CD4-positive, alpha-beta T cell treated with Interleukin-21 for 1 hour (primary cell): ENCODE data around the gene DSPP.

Experiments
- DNase-seq: peaks from one replicate; pipeline ENCODE4 v3.0.0-alpha.2; 2020

DSPP gene

GRCh38 chr4:87632469-87632868 is 24.1 kb downstream of the DSPP start:
- no peak for DNase-seq

GRCh38 chr4:87633243-87633642 is 24.9 kb downstream of the DSPP start:
- DNase-seq, result no peak

GRCh38 chr4:87644286-87644685 is 36.0 kb downstream of the DSPP start:
- no peak for DNase-seq

GRCh38 chr4:87649980-87650379 is 41.7 kb downstream of the DSPP start, which contains the start of gene DMP1:
Gene DMP1 (plus strand): TSS chr4:87650280. CDS start chr4:87656493, 6,213 bp downstream.
- no peak for DNase-seq

- DNase-seq, result no peak
Observed at GRCh38 chr4:87650938-87651337, 42.6 kb downstream of the DSPP start.

GRCh38 chr4:87651941-87652340 is 43.6 kb downstream of the DSPP start:
- no peak for DNase-seq

GRCh38 chr4:87654487-87655044 is 46.2 kb downstream of the DSPP start:
- no peak for DNase-seq

GRCh38 chr4:87657525-87657924 is 49.2 kb downstream of the DSPP start:
- DNase-seq, result no peak

- no peak for DNase-seq
Observed at GRCh38 chr4:87659247-87659931, 51.1 kb downstream of the DSPP start.

- DNase-seq, result no peak
Observed at GRCh38 chr4:87662871-87663270, 54.5 kb downstream of the DSPP start.
